Adrenal gland (tissue), 12 donors: ENCODE data around the gene PTK6. TPM values are rescaled to one million over a fixed set of nuclear protein-coding genes. Genes with fewer than 3 reads are reported as not detected.

Source experiments
- DNase-seq, 7 donors: peaks; one replicate each; pipeline ENCODE4 v3.0.0-alpha.2; 2019 to 2020
- H3K27ac ChIP-seq, 5 donors: fragments of 200-600 bp; sonication (generic) in 4 of 5; 1 replicate in 3 of 5; 2 replicates in 2 of 5; pipeline versions ENCODE4 v1.5.1 to v1.8.0; 2016 to 2020; ENCODE audit warnings: mild to moderate bottlenecking in 1 of 5
- H3K27me3 ChIP-seq: fragments of 200-600 bp; 2 replicates; pipeline ENCODE4 v1.8.0; 2021
- H3K36me3 ChIP-seq, 2 donors: fragments of 200-600 bp; replicated peaks in 1 of 2; 1 replicate in 1 of 2; 2 replicates in 1 of 2; pipeline versions ENCODE4 v1.5.1 to v1.8.0; 2018 to 2022
- H3K4me1 ChIP-seq, 2 donors: fragments of 200-600 bp; replicated peaks in 1 of 2; 1 replicate in 1 of 2; 2 replicates in 1 of 2; pipeline versions ENCODE4 v1.5.1 to v1.8.0; 2018 to 2021
- H3K4me3 ChIP-seq, 4 donors: fragments of 200-600 bp; sonication (generic) in 3 of 4; one replicate each; pipeline ENCODE4 v1.5.1; 2016 to 2018
- H3K9me3 ChIP-seq, 3 donors: fragments of 200-600 bp; sonication (generic) in 1 of 3; replicated peaks in 1 of 3; 1 replicate in 2 of 3; 2 replicates in 1 of 3; pipeline versions ENCODE4 v1.5.1 to v1.8.0; 2016 to 2021
- CTCF ChIP-seq, 6 experiments: fragments of 450-650 bp in 4 of 6; fragments of 200-600 bp in 2 of 6; sonication (generic) in 1 of 6; IDR thresholded peaks; 1 replicate in 5 of 6; 2 replicates in 1 of 6; pipeline versions ENCODE4 v1.5.1 to v1.8.0; 2016 to 2021; ENCODE audit warnings: antibody characterized with exemption in 6 of 6, mild to moderate bottlenecking in 2 of 6, moderate library complexity in 1 of 6
- POLR2A ChIP-seq, 2 donors: fragments of 450-650 bp; IDR thresholded peaks; one replicate each; pipeline ENCODE4 v1.6.1; 2017; ENCODE audit warnings: antibody characterized with exemption in 2 of 2, mild to moderate bottlenecking in 2 of 2, moderate library complexity in 1 of 2
- WGBS, 4 donors: extraction: QIAGEN DNeasy Blood & Tissue Kit in 2 of 4; methylation state at CpG; one replicate each; pipeline versions ENCODE4 v1.1.5 to v1.1.7; 2013 to 2017; 5-methylcytosine and 5-hydroxymethylcytosine counted together
- intact Hi-C, 2 donors: fragments of 100-400 bp; cut with DNase I; formaldehyde crosslinking; loops; one replicate each; pipeline versions ENCODE4 v1.14.1 to v1.15.0; 2022 to 2023
- polyA plus RNA-seq, 3 donors: library from polyadenylated mRNA; stranded (reverse); fragments of 200-250 nt in 2 of 3; fragments of 350-450 nt in 1 of 3; fragmentation: Illumina TruSeq in 1 of 3; extraction: RNeasy Lipid Tissue Mini Kit (QIAGEN cat#74804) in 1 of 3; gene quantifications; one replicate each; pipeline ENCODE4 v1.2.3, GENCODE V29; 2013 to 2014
- total RNA-seq, 9 donors: library from RNA; depleted of rRNA in 4 of 9; stranded (reverse); fragments of >200 nt in 4 of 9; fragments of 120-200 nt in 1 of 9; fragmentation: NEBNext Ultra II Directional in 1 of 9; extraction: Animal tissue kit (Norgen Biotek cat#: 25700) in 1 of 9; gene quantifications; one replicate each; pipeline versions ENCODE4 v1.1.0 to v1.2.4, GENCODE V29; 2013 to 2023
- donor health status: healthy with polysubstance abuse.
- donor health status: Bipolar disorder and iron deficiency.
- donor health status: DM: yes; HTN: yes; CAD: no.
- donor health status: DM: no; HTN: no; CAD: no.
- donor health status: DM: no; HTN: no; CAD: no.
- donor health status: DM: yes; HTN: yes; CAD: no.

The PTK6 gene
- total and polyA plus RNA-seq, 12 donors, result 0.19 to 0.72 (median 0.36) TPM; not detected in 5

- no peak for TF ChIP-seq POLR2A (IDR thresholded peaks at IDR 0.05)
- no peak for TF ChIP-seq CTCF (IDR thresholded peaks at IDR 0.05)
- DNase-seq, result no peak
- Histone ChIP-seq H3K4me3 (no peak overlapping the region), H3K4me1 (no peaks in the 10 kb centered on the region), H3K9me3 (no peaks in the 10 kb centered on the region), H3K36me3 (peaks cover 0 to 26% of the 10 kb centered on the region in 2 donors), H3K27ac (no peak overlapping the region), H3K27me3 (no peaks in the 10 kb centered on the region)
- intact Hi-C loops, result no loop called here
- WGBS, 4 donors, result 83 to 90% (median 86%) methylated on average over 4 to 22 of the region's 22 CpGs
Measured at GRCh38 chr20:63567136-63567385, 29.9 kb upstream of the PTK6 start.

GRCh38 chr20:63566395-63567135 is 29.4 kb upstream of the PTK6 start:
- DNase-seq, result no peak
- H3K9me3 ChIP-seq, result no peaks in the 10 kb centered on the region
- H3K4me3 ChIP-seq, result no peak overlapping the region
- no peak for TF ChIP-seq POLR2A (IDR thresholded peaks at IDR 0.05)
- TF ChIP-seq CTCF (IDR thresholded peaks at IDR 0.05), result no peak
- peaks cover 0 to 31% of the 10 kb centered on the region in 2 donors for H3K36me3 ChIP-seq
- 87 to 93% (median 90%) methylated on average over 6 to 46 of the region's 46 CpGs for WGBS, 4 donors
- H3K27me3 ChIP-seq, result no peaks in the 10 kb centered on the region
- no peak overlapping the region for H3K27ac ChIP-seq
- H3K4me1 ChIP-seq, result no peaks in the 10 kb centered on the region
- intact Hi-C loops, result no loop called here

- DNase-seq, result no peak
- H3K36me3 ChIP-seq, result peaks cover 0 to 32% of the 10 kb centered on the region in 2 donors
- TF ChIP-seq CTCF (IDR thresholded peaks at IDR 0.05) (no peak), POLR2A (IDR thresholded peaks at IDR 0.05) (no peak)
- intact Hi-C loops, result no loop called here
- 94 to 96% (median 95%) methylated on average over 6 to 43 of the region's 43 CpGs for WGBS, 4 donors
- H3K27me3 ChIP-seq, result no peaks in the 10 kb centered on the region
- H3K9me3 ChIP-seq, result no peaks in the 10 kb centered on the region
- H3K27ac ChIP-seq, result no peak overlapping the region
- H3K4me1 ChIP-seq, result no peaks in the 10 kb centered on the region
- H3K4me3 ChIP-seq, result no peak overlapping the region
Measured at GRCh38 chr20:63565699-63566335, 28.6 kb upstream of the PTK6 start.

GRCh38 chr20:63565021-63565698 is 28.0 kb upstream of the PTK6 start:
- no peak overlapping the region for H3K27ac ChIP-seq
- intact Hi-C loops, result no loop called here
- WGBS, 4 donors, result 95 to 97% (median 95%) methylated on average over 25 to 61 of the region's 61 CpGs

More at GRCh38 chr20:63565021-63565698, 28.0 kb upstream of the PTK6 start:
- TF ChIP-seq CTCF (IDR thresholded peaks at IDR 0.05), result no peak
- TF ChIP-seq POLR2A (IDR thresholded peaks at IDR 0.05), result no peak
- Histone ChIP-seq H3K36me3 (peaks cover 0 to 38% of the 10 kb centered on the region in 2 donors), H3K27me3 (no peaks in the 10 kb centered on the region), H3K9me3 (no peaks in the 10 kb centered on the region), H3K4me3 (no peak overlapping the region), H3K4me1 (no peaks in the 10 kb centered on the region)
- no peak for DNase-seq
